DMS79 (cell line): Measurements from ENCODE around the gene BAZ1B.
"Not testable (repeated sequence)": the region's sequence is repeated elsewhere in the genome, so short reads cannot be mapped to it uniquely, and the experiment has no call there.

Experiments used
- DNase-seq: peaks from one replicate; lab custom pipeline; 2025; lab: John Stamatoyannopoulos, UW

Gene BAZ1B, protein sequence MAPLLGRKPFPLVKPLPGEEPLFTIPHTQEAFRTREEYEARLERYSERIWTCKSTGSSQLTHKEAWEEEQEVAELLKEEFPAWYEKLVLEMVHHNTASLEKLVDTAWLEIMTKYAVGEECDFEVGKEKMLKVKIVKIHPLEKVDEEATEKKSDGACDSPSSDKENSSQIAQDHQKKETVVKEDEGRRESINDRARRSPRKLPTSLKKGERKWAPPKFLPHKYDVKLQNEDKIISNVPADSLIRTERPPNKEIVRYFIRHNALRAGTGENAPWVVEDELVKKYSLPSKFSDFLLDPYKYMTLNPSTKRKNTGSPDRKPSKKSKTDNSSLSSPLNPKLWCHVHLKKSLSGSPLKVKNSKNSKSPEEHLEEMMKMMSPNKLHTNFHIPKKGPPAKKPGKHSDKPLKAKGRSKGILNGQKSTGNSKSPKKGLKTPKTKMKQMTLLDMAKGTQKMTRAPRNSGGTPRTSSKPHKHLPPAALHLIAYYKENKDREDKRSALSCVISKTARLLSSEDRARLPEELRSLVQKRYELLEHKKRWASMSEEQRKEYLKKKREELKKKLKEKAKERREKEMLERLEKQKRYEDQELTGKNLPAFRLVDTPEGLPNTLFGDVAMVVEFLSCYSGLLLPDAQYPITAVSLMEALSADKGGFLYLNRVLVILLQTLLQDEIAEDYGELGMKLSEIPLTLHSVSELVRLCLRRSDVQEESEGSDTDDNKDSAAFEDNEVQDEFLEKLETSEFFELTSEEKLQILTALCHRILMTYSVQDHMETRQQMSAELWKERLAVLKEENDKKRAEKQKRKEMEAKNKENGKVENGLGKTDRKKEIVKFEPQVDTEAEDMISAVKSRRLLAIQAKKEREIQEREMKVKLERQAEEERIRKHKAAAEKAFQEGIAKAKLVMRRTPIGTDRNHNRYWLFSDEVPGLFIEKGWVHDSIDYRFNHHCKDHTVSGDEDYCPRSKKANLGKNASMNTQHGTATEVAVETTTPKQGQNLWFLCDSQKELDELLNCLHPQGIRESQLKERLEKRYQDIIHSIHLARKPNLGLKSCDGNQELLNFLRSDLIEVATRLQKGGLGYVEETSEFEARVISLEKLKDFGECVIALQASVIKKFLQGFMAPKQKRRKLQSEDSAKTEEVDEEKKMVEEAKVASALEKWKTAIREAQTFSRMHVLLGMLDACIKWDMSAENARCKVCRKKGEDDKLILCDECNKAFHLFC (N-terminal part only)

DNA sequence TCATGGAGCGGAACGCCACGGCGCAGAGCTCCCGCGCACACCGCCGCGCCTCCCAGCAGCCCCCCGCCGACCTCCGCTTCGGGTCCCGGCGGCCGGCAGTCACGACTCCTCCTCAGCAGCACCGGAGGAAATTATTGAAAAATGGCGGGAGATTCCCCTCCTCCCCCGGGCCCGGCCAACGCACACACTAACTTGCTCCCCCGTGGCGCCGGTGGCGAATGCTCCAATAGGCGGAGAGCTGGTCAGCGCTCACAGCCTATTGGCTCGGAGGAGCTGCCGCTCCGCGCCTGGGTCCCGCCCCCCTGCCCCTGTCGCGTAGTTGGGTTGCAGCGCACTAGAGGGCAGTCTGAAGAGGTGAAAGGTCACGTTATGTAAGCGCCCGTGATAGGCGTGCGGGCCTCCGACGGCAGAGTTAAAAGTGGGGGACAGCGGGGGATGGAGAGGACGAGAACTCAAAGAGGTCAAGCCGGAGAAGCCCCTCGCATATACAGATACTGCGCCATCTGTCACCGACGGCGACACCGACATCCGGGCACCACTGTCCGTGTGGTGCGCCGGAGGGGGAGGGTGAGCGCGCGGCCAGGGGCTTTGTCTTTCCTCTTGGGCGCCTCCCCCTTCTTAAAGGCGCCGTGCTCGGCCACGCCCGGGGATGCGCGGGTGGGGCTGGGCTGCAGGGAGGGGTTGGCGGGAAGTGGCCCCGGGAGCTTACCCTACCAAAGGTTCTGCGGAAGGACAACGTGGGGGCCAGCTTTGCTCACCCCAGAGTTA lies at the start of gene BAZ1B:
TSS of gene BAZ1B (minus strand) at position 189 of the 768 bp plus-strand sequence. CDS start 360 bp downstream, outside the sequence.
- DNase-seq = peak; percentile 96

DNA sequence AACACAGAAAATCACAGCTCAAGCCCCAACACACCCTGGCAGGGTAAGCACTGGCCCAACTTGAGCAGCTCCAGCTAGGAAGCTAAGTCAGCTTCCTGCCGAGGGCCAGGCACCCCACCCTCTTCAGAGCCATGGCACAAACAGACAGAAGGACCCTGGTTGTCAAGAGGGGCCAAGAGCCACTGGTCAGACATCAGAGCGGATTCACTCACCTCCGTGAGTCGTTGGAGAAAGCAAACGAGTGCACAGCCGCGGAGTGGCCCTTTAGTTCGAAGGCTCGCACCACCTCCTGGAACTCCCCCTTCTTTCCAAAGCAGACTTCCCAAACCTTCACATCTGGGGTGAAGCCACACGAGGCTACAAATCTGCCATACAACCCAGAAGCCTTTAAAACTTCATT lies 48.9 kb upstream of the BAZ1B start:
- no peak for DNase-seq

DNA sequence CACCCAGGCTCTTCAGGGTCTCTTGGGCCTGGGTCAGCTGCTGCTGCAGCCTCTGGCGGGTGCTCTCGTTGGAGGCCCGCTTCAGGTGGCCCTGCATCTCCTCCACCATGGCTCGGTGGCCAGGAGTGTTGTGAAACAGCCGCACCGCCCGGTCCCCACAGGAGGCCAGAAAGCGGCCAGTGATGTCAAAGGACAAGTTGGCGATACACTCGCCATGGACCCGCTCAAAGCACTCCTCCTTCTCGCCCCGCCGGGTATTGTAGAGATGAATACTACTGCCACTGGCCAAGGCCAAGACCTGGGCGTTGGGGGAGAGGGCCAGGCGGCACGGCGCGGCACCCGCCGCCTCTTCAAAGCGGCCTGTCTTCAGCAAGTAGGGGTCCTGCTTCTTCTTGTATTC lies 48.4 kb upstream of the BAZ1B start:
- DNase-seq = no peak

DNA sequence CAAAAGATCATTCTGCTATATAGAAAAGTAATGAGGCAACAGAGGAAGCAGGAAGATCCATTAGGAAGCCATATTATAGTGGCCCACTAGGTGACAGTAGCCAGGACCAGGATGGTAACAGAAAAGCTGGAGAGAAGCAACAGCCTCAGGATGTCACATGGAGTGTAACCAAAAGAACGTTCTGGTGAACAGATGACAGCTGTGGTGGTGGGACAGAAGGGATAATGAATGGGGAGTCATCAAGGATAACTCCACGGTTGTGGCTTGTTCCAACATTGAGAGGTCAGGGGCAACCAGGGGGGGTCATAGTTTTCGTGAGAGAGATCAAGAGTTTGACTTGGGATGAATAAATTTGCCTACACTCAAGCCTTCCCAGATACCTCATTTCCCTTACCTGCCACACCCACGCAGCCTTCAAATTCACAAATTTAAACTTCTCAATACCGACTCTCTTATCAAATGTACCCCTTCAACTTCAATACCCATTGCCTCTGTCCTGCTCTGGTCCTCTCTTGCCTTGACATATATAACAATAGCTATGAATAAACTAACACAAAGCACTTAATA lies 47.0 kb upstream of the BAZ1B start:
- no peak for DNase-seq

DNA sequence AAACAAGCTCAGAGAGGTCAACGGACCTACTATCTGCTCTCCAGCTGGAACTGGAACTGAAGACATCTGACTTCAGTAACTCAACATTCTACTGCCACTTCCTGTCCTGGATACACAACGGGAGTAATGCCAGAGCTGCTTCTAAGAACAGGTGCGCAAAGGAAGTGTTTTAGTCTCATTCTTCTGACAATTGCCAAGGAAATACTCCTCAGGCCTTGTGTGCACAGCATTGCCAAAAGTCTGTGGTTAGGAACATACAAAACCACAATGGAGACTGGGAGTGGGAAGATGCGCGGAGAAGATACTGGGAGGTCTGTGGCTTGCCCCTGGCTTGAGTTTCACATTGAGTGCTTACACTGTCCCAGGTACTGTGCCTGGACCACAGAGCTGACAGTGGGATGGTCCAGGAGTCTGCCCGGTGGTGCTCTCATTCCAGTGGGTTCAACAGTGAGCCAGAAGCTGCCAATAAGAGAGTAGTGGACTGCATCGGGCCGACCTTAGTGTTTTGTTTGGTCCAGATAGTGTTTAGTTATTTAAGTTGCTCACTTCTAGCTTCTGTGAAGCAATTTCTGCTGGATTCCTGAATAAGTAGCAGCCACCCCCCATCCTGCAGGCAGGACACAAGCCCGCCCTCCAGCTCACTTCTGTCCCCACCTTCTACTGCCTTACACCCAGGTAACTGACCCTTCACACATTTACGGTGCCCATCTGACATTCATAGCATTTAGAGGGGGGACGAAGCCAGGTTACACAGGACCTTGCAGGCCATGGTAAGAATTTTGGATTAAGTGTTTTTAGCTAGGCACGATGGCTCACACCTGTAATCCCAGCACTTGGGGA lies 46.0 kb upstream of the BAZ1B start:
- DNase-seq = no peak

DNA sequence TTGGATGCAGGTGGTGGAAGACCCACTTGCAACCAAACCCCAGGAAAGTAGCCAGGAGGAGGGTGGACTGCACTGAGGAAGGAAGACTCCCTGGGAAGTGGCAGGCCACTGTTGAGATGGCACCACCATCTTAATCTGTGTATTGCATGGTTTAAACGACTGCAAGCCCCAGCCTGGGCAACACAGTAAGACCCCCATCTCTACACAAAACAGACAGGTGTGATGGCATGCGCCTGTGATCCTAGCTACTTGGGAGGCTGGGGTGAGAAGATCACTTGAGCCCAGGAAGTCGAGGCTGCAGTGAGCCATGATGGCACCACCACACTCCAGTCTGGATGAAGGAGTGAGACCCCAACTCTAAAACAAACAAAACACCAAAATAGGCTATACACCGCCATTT lies 45.0 kb upstream of the BAZ1B start:
- DNase-seq = no peak

DNA sequence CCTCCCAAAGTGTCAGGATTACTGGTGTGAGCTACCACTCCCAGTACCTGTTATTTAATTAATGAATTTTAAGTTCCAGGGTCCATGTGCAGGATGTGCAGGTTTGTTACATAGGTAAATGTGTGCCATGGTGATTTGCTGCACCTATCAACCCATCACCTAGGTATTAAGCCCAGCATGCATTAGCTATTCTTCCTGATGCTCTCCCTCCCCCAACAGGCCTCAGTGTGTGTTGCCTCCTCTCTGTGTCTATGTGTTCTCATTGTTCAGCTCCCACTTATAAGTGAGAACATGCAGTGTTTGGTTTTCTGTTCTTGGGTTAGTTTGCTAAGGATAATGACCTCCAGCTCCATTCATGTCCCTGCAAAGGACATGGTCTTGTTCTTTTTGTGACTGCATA lies 44.3 kb upstream of the BAZ1B start:
- DNase-seq = not testable (repeated sequence)

DNA sequence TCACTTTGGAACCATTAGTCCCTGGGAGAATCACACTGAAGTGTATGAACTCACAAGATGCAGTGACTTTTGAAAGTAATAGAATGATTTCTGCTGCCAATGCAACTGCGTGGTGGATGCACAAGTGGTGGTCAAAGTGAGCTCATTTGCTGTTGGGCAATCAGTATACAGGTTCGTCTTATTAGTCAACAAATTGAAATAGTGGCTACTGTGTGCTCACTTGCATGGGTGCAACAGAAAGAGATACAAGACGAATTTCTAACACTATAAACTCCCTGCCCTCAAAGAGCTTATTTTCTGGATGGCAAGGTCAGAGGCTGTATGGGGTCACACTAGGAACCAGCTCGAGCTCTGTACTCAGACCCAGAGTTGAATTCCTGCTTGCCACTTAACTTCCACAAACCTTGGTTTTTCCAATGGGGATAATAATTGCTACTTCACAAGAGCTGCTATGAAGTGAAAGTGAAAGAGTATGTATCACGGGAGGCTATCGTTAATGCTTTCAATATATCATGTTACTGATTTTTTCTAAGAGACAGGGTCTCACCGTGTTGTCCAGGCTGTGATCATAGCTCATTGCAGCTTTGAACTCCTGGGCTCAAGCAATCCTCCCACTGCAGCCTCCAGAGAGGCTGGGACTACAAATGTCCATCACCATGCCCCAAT lies 43.7 kb upstream of the BAZ1B start:
- DNase-seq = no peak

DNA sequence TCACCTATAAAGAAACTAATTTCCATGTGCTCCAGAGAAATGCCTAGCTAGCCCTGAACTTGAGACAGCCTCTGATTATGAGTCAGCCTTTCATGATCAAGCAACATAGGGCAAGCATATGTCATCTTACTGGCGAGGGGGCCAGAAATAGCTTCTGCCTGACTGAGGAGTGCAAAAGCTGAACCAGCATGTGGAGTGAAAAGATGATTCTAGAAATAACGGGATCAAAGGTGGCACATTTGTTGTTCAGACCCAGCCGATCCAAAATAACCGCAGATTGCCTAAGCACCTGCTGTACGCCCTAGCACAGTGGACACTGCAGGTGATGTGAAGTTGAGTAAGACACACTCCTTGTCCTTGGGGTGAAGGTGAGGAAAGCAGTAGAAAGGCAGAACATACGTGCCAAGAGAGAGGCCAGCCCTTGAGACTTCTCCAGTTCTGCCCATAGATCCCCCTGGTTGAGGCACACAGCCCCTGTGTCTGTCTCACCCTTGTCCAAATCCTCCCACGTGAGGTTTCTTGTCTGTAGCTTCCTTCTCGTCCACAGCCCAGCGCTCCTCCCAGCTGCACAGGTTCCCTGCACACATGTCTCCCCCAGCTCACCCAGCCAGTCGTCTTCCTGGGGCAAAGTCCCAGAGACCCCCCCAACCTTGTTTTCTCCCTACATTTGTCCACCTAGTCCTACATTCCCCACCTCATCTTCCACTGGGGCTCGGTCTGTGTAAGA lies 38.2 kb upstream of the BAZ1B start:
- DNase-seq = no peak

DNA sequence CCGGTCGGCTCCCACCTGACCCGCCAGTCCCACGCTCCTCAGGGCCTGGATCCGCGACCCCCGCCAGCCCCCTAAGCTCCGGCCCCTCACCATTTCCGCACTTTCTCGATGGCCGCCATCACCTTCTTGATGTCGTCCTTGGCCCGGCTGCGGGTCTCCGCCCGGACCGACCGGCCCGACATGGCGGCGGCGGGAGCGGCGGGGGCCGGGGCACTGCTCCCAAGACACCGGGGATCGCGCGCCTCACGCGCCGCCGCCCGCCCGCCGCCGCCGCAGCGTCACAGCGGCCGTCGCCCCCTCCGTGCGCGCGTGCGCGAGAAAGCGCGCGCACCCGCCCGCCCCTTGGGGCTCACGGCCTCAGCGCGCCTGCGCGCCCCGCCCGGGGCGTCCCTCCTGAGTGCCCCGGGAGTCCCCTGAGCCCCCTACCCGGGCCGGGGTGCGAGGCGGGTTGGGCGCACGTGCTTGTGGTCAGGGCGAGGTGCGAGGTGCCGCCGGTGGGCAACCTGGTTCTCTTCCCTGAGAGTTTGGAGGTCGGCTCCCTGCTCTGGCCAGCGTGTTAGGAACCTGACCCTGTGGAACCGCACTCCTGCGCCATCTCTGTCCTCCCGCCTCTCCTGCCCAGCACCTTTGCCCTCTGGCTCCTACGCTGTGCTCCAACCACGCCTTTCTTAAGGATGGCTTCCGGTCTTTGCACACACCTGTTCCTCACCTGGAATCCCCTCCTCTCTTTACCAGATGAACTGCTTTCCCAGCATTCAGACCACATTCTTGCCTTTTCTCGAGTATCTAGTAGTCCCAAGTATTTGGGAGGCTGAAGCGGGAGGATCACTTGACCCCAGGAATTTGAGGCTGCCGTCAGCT lies 35.5 kb upstream of the BAZ1B start, which contains the start of gene BCL7B:
TSS of gene BCL7B (minus strand) at position 294 of the 861 bp plus-strand sequence. CDS start at position 182, 112 bp downstream.
- DNase-seq = peak; percentile 33

DNA sequence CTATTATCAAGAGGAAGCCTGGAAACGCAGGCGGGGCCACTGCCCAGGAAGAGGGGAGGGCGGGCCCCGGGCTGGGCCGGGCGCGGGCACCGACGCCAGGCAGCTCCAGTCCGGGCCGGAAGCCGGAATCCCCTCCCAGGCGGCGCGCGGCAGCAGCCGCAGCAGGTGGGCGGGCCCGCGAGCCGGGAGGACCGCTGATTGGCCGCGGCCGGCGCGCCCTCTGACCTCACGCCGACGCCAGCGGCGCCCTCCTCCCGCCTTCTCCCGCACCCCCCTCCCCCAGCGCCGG lies 35.0 kb upstream of the BAZ1B start:
- peak; percentile 76 for DNase-seq

DNA sequence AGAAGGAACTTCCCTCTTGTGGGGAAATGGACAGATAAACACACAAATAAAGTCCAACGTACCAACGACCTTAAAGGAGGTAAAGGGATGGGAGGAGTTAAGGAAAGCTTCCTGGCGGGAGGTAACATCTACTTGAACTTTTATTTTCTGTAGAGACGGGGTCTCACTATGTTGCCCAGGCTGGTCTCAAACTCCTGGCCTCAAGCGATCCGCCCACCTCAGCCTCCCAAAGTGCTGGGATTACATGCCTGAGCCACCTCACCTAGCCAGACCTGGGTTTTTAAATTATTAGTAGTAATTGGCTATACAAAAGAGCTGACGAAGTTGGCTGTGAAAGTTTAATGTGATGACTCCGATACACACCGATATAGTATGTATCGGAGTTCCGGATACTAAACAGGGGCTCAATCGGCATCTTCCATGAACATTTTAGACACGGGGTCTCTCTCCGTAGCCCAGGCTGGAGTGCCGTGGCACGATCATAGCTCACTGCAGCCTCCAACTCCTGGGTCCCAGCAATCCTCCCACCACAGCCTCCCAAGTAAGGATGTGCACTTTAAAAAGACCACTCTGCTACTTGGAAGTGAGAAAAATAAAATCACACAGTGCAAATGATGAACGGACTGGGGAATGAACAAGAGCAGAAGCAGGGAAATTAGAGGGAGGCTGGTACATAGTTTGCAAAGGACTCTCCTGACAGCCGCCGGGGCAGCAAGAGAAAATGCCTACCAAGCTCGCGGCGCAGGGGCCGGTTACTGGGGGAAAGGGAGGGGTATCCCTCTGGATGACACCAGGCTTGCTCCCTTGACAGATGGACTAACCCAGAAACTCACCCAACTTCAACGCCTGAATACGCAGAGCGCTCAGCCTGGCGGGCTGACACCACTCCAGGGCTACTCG lies 34.4 kb upstream of the BAZ1B start:
- no peak for DNase-seq

DNA sequence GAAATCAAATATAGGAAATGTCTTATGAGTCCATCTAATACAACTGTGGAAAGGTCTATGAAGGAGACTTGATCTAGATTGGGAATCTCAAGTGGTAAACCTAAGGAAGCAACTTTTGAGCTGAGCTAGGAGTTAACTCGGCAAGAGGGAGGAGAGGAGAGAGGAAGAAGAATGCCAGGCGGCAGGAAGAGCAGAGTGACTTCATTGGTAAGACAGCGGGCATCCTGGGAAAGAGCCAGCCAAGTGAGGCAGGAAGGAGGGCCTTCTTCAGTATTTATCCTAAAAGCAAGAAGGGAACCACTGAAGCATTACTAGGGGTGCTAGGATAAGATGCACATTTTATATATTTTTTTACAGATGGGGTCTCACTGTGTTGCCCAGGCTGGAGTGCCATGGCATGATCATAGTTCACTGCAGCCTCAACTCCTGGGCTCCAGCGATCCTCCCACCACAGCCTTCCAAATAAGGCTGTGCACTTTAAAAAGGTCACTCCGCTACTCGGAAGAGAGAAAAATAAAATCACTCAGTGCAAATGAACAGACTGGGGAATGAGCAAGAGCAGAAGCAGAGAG lies 33.4 kb upstream of the BAZ1B start:
- DNase-seq = no peak

DNA sequence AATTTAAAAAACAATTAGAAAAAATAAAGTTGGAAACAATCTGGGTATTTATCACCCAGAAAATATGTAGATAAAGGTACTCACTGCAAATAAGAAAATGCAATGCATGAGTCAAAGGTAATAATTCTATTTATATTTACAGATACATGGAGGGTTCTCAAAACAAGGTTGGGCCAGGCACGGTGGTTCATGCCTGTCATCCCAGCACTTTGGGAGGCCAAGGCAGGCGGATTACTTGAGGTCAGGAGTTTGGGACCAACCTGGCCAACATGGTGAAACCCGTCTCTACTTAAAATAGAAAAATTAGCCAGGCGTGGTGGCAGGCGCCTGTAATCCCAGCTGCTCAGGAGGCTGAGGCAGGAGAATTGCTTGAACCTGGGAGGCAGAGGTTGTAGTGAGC lies 28.0 kb upstream of the BAZ1B start:
- DNase-seq = not testable (repeated sequence)

DNA sequence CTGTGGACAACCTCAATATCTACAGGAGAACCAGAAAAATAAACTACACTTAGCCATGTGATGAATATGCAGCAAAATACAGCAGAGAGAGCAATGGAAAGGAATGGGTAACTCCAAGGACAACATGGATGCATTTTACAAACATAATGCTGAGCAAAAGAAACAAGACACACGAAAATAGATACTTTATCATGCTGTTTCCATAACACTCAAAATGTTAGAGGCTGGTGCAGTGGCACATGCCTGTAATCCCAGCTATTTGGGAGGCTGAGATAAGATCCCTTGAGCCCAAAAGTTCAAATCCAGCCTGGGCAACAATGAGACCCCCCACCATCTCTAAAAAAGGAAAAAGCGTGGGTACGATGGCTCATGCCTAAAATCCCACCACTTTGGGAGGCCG lies 27.1 kb upstream of the BAZ1B start:
- no peak for DNase-seq

DNA sequence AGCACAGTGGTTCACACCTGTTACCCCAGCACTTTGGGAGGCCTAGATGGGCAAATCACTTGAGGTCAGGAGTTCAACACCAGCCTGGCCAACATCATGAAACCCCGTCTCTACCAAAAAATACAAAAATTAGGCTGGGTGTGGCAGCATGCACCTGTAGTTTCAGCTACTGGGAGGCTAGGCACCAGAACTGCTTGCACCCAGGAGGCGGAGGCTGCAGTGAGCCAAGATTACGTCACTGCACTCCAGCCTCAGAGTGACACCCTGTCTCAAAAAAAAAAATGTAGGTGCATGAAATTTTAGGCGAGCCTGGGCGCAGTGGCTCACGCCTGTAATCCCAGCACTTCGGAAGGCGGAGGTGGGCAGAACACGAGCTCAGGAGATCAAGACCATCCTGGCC lies 25.7 kb upstream of the BAZ1B start:
- no peak for DNase-seq

DNA sequence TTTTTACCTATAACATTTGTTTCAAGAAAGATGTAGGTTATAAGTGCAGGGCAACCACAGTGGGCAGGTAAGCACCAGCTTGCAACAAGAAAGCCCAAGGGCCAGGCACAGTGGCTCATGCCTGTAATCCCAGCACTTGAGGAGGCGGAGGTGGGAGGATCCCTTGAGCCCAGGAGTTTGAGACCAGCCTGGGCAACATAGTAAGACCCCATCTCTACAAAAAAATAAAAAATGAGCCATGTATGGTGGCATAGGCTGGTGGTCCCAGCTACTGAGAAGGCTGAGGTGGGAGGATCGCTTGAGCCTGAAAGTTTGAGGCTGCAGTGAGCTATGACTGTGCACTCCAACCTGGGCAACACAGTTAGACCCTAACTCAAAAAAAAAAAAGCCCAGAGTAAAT lies 22.6 kb upstream of the BAZ1B start:
- no peak for DNase-seq
